Measurements from ENCODE around the gene MED13L. TPM values are rescaled to one million over a fixed set of nuclear protein-coding genes. Genes with fewer than 3 reads are reported as not detected.
A peak's percentile ranks its signal among the peaks of the same experiment; 100 is the strongest.

The MED13L gene
- total and polyA plus RNA-seq, 2 of the 8 experiments (the other 6 are each of a cell fraction or from before 2014, with no cell fraction given) = 15.9 to 51.7 TPM

DNA sequence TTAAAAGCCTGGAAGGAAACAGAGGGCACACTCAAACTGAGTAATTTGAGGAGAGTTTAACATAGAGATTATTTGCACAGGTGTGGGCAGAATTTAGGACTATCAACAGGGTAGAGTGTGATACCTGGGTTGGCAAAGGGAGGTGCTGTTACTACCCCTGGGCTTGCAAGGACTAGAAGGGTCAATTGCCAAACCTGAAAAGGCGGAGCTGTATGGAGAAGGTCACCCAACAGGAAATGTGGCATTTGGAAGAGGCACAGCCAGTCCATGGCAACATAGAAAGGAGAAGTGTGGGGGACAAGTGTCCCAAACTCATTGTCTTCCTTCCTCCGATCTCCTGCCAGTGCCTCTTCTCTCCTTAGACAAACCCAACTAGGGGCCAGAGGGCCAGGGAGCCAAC, 21.6 kb upstream of the MED13L start:
- DNase-seq (ENCODE audit: low read depth in 1 of 2, low spot score in 2 of 2) = no peak
- Histone ChIP-seq H2BK15ac (ENCODE audit: low read length) (no peak overlapping the region), H4K91ac (replicated peaks; ENCODE audit: insufficient read length, low read length) (no peak overlapping the region), H3K27me3 (replicated peaks in 1 of 4; ENCODE audit: control insufficient read depth in 3 of 4, extremely low read depth in 1 of 4, insufficient read depth in 3 of 4, low read length in 3 of 4) (no peaks in the 10 kb centered on the region), H3K56ac (replicated peaks; ENCODE audit: insufficient read length, low read depth, low read length) (no peak overlapping the region), H3K27ac (ENCODE audit: low read depth, low read length) (no peak overlapping the region), H2AK5ac (ENCODE audit: low read depth, low read length) (no peak overlapping the region), H3K4ac (replicated peaks; ENCODE audit: insufficient read length, low read depth, low read length) (no peak overlapping the region), H3K23ac (ENCODE audit: insufficient read length) (no peak overlapping the region), H2AFZ (ENCODE audit: low read length) (peak overlapping the region; percentile 71; the same call in 1 of the 2 replicates), H3K4me3 (ENCODE audit: extremely low read depth in 1 of 4, insufficient read depth in 2 of 4, low read depth in 3 of 4, low read length in 4 of 4) (no peak overlapping the region), H4K8ac (ENCODE audit: extremely low read depth, insufficient read depth, low read length) (no peak overlapping the region), H2BK120ac (replicated peaks; ENCODE audit: low read depth, low read length) (no peak overlapping the region), H3K4me2 (ENCODE audit: insufficient read depth in 1 of 2, low read depth in 2 of 2, low read length in 2 of 2) (no peak overlapping the region), H2BK5ac (ENCODE audit: low read depth, low read length) (no peak overlapping the region), H3K23me2 (ENCODE audit: low read depth, low read length) (peaks cover 3% of the 10 kb centered on the region; the same call in 1 of the 2 replicates), H4K5ac (ENCODE audit: insufficient read length, low read depth, low read length) (no peak overlapping the region), H3K14ac (ENCODE audit: insufficient read length) (no peak overlapping the region), H3K18ac (ENCODE audit: extremely low read depth, low read length) (no peak overlapping the region), H3K9ac (replicated peaks in 1 of 4; ENCODE audit: extremely low read depth in 1 of 4, low read depth in 3 of 4, low read length in 3 of 4) (no peak overlapping the region), H3K79me1 (ENCODE audit: low read depth, low read length) (no peaks in the 10 kb centered on the region), H3K36me3 (ENCODE audit: control insufficient read depth in 2 of 4, insufficient read depth in 4 of 4, low read length in 3 of 4) (no peaks in the 10 kb centered on the region), H4K20me1 (replicated peaks in 1 of 2; ENCODE audit: control insufficient read depth in 1 of 2, insufficient read depth in 2 of 2, low read length in 2 of 2) (peaks cover 0 to 2% of the 10 kb centered on the region in 2 experiments), H3K4me1 (replicated peaks in 1 of 4; ENCODE audit: control insufficient read depth in 3 of 4, insufficient read depth in 4 of 4, low read length in 3 of 4) (peaks cover 0 to 6% (median 3%) of the 10 kb centered on the region in 4 experiments; a peak in 2 of 7 replicates), H2BK20ac (ENCODE audit: low read length) (no peak overlapping the region), H3K9me3 (ENCODE audit: insufficient read depth in 2 of 2, low read depth in 1 of 2, low read length in 1 of 2) (no peaks in the 10 kb centered on the region), H2BK12ac (ENCODE audit: low read depth, low read length) (no peak overlapping the region), H3K79me2 (ENCODE audit: control insufficient read depth in 1 of 2, insufficient read depth in 2 of 2, low read length in 2 of 2) (no peaks in the 10 kb centered on the region)
- ChIA-PET POLR2A (ENCODE audit: partially characterized antibody) (interaction anchor here (1.0 kb wide), 1 partner anchor 23 kb away, joined by 3 read pairs; no protein-coding TSS in a partner anchor), CTCF (ENCODE audit: partially characterized antibody) (interaction anchor here (0.8 to 1.9 kb wide), 3 partner anchors 14 to 252 kb away, joined by 3 to 4 read pairs (median 3); no protein-coding TSS in a partner anchor)
- TF ChIP-seq YY1 (IDR thresholded peaks at IDR 0.05; ENCODE audit: low read depth, low read length) (no peak), RFX5 (IDR thresholded peaks at IDR 0.05; ENCODE audit: borderline replicate concordance, low read depth, low read length) (no peak)
- TF ChIP-seq, protein P1, sequence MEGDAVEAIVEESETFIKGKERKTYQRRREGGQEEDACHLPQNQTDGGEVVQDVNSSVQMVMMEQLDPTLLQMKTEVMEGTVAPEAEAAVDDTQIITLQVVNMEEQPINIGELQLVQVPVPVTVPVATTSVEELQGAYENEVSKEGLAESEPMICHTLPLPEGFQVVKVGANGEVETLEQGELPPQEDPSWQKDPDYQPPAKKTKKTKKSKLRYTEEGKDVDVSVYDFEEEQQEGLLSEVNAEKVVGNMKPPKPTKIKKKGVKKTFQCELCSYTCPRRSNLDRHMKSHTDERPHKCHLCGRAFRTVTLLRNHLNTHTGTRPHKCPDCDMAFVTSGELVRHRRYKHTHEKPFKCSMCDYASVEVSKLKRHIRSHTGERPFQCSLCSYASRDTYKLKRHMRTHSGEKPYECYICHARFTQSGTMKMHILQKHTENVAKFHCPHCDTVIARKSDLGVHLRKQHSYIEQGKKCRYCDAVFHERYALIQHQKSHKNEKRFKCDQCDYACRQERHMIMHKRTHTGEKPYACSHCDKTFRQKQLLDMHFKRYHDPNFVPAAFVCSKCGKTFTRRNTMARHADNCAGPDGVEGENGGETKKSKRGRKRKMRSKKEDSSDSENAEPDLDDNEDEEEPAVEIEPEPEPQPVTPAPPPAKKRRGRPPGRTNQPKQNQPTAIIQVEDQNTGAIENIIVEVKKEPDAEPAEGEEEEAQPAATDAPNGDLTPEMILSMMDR (IDR thresholded peaks at IDR 0.05; ENCODE audit: control extremely low read depth in 1 of 3, insufficient read depth in 1 of 3, low read depth in 1 of 3, low read length in 3 of 3) = peak in 1 of 3 experiments; percentile 15; a peak in 1 of 4 replicates
- no peak for FAIRE-seq
- 95% methylated on average over 2 of the region's 2 CpGs; no CpG with 5 or more reads in 1 of the 2 experiments for WGBS, 2 experiments (ENCODE audit: extremely low coverage in 1 of 2, insufficient coverage in 1 of 2, insufficient read length in 1 of 2, insufficient replicate concordance in 2 of 2, low coverage in 1 of 2, low lambda C conversion rate in 2 of 2, missing lambda C conversion rate in 1 of 2)
